ENCODE measurements around the gene ACTA1.

DNA sequence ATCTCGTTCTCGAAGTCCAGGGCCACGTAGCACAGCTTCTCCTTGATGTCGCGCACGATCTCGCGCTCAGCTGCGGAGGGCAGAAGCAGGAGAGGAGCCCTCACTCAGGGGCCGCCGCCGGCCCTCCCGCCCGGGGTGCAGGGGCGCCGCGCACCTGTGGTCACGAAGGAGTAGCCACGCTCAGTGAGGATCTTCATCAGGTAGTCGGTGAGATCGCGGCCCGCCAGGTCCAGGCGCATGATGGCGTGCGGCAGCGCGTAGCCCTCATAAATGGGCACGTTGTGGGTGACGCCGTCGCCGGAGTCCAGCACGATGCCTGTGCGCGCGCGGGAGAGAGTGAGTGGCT is 1.8 kb downstream of the ACTA1 start:
- TF ChIP-seq EP300 (IDR thresholded peaks at IDR 0.05; ENCODE audit: borderline replicate concordance in 1 of 2, control insufficient read depth in 1 of 2, low read depth in 2 of 2, low read length in 2 of 2) = no peak
- no peak for TF ChIP-seq HDAC2 (IDR thresholded peaks at IDR 0.05)
- TF ChIP-seq POLR2AphosphoS5 (IDR thresholded peaks at IDR 0.05; ENCODE audit: low read length) = no peak
- TF ChIP-seq, protein P1, sequence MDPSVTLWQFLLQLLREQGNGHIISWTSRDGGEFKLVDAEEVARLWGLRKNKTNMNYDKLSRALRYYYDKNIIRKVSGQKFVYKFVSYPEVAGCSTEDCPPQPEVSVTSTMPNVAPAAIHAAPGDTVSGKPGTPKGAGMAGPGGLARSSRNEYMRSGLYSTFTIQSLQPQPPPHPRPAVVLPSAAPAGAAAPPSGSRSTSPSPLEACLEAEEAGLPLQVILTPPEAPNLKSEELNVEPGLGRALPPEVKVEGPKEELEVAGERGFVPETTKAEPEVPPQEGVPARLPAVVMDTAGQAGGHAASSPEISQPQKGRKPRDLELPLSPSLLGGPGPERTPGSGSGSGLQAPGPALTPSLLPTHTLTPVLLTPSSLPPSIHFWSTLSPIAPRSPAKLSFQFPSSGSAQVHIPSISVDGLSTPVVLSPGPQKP (IDR thresholded peaks at IDR 0.05; ENCODE audit: low read depth, low read length) = no peak
- no peak for TF ChIP-seq EED (IDR thresholded peaks at IDR 0.05; ENCODE audit: low read depth)
- no peak for TF ChIP-seq MYC (IDR thresholded peaks at IDR 0.05; ENCODE audit: insufficient read depth, insufficient read length, insufficient replicate concordance, low read length, severe bottlenecking)
- TF ChIP-seq, protein P2, sequence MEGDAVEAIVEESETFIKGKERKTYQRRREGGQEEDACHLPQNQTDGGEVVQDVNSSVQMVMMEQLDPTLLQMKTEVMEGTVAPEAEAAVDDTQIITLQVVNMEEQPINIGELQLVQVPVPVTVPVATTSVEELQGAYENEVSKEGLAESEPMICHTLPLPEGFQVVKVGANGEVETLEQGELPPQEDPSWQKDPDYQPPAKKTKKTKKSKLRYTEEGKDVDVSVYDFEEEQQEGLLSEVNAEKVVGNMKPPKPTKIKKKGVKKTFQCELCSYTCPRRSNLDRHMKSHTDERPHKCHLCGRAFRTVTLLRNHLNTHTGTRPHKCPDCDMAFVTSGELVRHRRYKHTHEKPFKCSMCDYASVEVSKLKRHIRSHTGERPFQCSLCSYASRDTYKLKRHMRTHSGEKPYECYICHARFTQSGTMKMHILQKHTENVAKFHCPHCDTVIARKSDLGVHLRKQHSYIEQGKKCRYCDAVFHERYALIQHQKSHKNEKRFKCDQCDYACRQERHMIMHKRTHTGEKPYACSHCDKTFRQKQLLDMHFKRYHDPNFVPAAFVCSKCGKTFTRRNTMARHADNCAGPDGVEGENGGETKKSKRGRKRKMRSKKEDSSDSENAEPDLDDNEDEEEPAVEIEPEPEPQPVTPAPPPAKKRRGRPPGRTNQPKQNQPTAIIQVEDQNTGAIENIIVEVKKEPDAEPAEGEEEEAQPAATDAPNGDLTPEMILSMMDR (IDR thresholded peaks at IDR 0.05 in 2 of 3, conservative IDR thresholded peaks at IDR 0.05 in 1 of 3; ENCODE audit: control insufficient read depth in 2 of 3, extremely low read depth in 1 of 3, insufficient read depth in 1 of 3, low read depth in 3 of 3, low read length in 3 of 3) = no peak
- no peak for TF ChIP-seq BCL11A (IDR thresholded peaks at IDR 0.05; ENCODE audit: low read depth, low read length)
- no peak for TF ChIP-seq RAD51 (IDR thresholded peaks at IDR 0.05)

Data from GM12878 (cell line).